Stomach smooth muscle (tissue), 2 donors: ENCODE results near the gene EIF1AD.

Source experiments
- H3K27ac ChIP-seq: one replicate; pipeline ENCODE4 v1.7.0; 2013; ENCODE audit warnings: mild to moderate bottlenecking, low read length, inconsistent platforms
- H3K27me3 ChIP-seq, 2 donors: one replicate each; pipeline ENCODE4 v1.7.0; 2013; ENCODE audit warnings: low read length in 2 of 2; ENCODE audit not compliant: insufficient read depth in 2 of 2, control insufficient read depth in 1 of 2
- H3K36me3 ChIP-seq, 2 donors: one replicate each; pipeline ENCODE4 v1.7.0; 2013; ENCODE audit warnings: low read length in 2 of 2; ENCODE audit not compliant: control insufficient read depth in 2 of 2, insufficient read depth in 2 of 2
- H3K4me1 ChIP-seq: one replicate; pipeline ENCODE4 v1.7.0; 2013; ENCODE audit warnings: low read length; ENCODE audit not compliant: control insufficient read depth, insufficient read depth
- H3K4me3 ChIP-seq, 2 donors: one replicate each; pipeline ENCODE4 v1.7.0; 2013; ENCODE audit warnings: low read length in 2 of 2
- H3K9ac ChIP-seq, 2 donors: one replicate each; pipeline ENCODE4 v1.7.0; 2013; ENCODE audit warnings: low read length in 2 of 2, mild to moderate bottlenecking in 1 of 2
- H3K9me3 ChIP-seq, 2 donors: one replicate each; pipeline ENCODE4 v1.7.0; 2013; ENCODE audit warnings: low read length in 2 of 2; ENCODE audit not compliant: control insufficient read depth in 2 of 2
- donor health status: healthy.
- donor health status: Pancreatic carcinoma.

Gene EIF1AD

DNA sequence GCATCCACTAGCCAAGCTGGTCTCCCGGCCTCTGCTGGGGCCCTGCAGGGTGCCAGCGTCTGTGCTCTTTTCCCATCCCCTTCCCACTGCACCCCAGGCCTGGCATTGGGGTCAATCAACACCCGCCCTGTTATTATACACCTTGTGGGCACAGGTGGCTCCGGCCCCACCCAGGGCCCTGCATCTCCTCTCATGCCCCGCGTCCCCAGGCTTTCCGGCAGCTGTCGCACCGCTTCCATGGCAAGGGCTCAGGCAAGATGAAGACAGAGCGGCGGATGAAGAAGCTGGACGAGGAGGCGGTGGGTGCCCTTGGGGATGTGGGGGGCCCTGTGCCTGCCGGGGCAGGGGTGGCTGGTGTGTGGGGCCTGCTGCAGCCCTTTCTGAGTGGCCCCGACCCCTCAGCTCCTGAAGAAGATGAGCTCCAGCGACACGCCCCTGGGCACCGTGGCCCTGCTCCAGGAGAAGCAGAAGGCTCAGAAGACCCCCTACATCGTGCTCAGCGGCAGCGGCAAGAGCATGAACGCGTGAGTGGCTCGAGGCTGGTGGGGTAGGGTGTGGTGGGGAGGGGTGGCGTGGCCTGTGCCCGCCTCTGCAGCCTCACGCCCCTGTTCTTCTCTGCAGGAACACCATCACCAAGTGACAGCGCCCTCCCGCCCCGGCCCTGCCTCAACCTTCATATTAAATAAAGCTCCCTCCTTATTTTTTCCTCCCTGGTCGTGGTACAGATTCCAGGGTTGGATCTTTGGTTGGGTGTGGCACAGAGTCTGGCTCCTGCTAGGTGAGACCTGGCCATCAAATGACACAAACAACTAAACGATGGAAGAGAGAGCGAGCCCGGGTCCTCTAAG is 23.3 kb downstream of the EIF1AD start:
- peaks cover 1% of the 10 kb centered on the region for H3K4me1 ChIP-seq
- no peak overlapping the region for H3K9ac ChIP-seq
- H3K9me3 ChIP-seq, result no peaks in the 10 kb centered on the region
- no peak overlapping the region for H3K4me3 ChIP-seq
- H3K27me3 ChIP-seq, result no peaks in the 10 kb centered on the region
- peaks cover 14 to 22% of the 10 kb centered on the region in 2 donors for H3K36me3 ChIP-seq
- no peak overlapping the region for H3K27ac ChIP-seq

DNA sequence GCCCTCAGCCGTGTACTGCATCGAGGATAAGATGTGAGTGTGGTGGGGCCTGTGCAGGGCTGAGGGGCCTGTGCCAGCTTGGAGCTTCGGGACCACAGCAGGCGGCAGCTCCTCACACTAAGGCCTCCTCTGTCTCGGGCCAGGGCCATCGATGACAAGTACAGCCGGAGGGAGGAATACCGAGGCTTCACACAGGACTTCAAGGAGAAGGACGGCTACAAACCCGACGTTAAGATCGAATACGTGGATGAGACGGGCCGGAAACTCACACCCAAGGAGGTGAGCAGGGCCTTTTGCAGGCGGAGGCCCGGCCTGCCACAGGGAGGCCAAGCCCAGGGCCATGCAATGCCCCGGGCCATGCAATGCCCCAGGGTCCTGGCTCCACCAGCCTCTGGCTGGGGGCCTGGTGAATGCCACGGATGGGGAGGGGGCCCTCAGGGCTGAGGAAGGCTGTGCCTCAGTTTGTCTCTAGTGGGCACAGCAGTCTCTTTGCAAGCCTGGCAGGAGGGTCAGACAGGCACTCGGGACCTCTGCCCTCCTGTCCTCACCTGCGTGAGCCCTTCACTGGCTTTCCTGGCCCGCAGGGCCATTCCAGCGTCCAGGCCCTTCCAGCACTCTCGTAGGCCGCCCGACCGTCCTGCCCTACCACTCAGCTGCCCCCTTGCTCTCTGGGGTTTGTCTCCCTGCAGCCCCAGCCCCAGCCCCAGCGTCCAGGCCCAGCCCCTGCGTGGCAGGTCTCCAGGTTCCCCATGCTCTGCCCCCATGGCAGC is 24.2 kb downstream of the EIF1AD start:
- H3K27me3 ChIP-seq, result no peaks in the 10 kb centered on the region
- peaks cover 19 to 27% of the 10 kb centered on the region in 2 donors for H3K36me3 ChIP-seq
- no peaks in the 10 kb centered on the region for H3K4me1 ChIP-seq
- no peak overlapping the region for H3K27ac ChIP-seq
- no peak overlapping the region for H3K9ac ChIP-seq
- no peak overlapping the region for H3K4me3 ChIP-seq
- no peaks in the 10 kb centered on the region for H3K9me3 ChIP-seq

DNA sequence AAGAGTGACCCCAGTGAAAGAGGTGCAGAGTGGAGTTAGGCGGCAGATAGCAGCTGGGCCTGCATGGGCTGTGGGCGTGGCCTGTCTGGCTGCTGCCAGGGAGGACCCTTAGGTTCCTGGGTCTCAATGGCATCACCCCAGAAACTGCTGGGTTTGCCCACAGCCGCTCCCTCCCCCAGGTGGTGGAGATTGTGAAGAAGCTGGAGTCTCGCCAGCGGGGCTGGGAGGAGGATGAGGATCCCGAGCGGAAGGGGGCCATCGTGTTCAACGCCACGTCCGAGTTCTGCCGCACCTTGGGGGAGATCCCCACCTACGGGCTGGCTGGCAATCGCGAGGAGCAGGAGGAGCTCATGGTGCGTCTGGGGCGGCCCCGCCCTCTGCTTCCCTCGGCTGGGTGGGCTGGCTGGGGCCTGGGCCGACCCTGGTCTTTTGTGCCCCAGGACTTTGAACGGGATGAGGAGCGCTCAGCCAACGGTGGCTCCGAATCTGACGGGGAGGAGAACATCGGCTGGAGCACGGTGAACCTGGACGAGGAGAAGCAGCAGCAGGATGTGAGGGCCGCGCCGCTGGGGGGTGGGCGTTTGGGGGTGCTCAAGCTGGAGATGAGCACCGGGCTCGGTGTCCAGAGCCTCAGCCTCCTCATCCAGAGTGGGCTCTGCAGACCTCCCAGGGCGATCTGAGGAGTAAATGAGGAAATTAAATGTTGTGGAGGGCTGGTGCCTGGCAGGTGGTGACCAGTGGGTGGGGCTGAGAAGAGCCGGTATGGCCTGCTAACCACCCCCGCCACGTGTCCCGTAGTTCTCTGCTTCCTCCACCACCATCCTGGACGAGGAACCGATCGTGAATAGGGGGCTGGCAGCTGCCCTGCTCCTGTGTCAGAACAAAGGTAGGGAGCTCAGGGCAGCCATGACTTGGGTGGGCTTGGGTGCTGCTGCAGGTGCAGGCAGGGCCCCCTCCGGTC is 25.5 kb downstream of the EIF1AD start:
- Histone ChIP-seq H3K27ac (no peak overlapping the region), H3K4me3 (no peak overlapping the region), H3K9me3 (no peaks in the 10 kb centered on the region), H3K27me3 (no peaks in the 10 kb centered on the region), H3K36me3 (peaks cover 19 to 31% of the 10 kb centered on the region in 2 donors), H3K9ac (no peak overlapping the region), H3K4me1 (no peaks in the 10 kb centered on the region)

DNA sequence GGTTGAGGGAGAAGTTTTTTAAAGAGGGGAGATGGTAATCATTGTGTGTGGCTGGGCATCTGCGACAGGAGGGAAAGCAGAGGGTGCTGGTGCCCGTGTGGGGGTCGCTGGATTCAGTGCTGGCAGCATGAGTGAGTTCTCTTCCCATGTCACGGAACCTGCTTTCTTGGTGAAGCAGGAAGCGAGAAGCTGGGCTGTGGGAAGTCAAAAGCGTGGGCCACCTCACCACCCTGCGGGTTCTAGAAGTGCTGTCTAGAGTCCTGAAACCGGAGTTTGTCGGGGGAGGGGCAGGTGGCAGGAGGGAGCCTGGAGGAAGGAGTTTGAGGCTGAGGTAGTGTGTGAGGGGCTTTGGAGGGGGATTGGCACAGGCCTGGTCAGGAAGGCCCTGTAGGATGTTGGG is 26.2 kb downstream of the EIF1AD start:
- no peak overlapping the region for H3K4me3 ChIP-seq
- no peak overlapping the region for H3K27ac ChIP-seq
- H3K9me3 ChIP-seq, result no peaks in the 10 kb centered on the region
- peaks cover 19 to 31% of the 10 kb centered on the region in 2 donors for H3K36me3 ChIP-seq
- no peaks in the 10 kb centered on the region for H3K4me1 ChIP-seq
- no peak overlapping the region for H3K9ac ChIP-seq
- H3K27me3 ChIP-seq, result no peaks in the 10 kb centered on the region

DNA sequence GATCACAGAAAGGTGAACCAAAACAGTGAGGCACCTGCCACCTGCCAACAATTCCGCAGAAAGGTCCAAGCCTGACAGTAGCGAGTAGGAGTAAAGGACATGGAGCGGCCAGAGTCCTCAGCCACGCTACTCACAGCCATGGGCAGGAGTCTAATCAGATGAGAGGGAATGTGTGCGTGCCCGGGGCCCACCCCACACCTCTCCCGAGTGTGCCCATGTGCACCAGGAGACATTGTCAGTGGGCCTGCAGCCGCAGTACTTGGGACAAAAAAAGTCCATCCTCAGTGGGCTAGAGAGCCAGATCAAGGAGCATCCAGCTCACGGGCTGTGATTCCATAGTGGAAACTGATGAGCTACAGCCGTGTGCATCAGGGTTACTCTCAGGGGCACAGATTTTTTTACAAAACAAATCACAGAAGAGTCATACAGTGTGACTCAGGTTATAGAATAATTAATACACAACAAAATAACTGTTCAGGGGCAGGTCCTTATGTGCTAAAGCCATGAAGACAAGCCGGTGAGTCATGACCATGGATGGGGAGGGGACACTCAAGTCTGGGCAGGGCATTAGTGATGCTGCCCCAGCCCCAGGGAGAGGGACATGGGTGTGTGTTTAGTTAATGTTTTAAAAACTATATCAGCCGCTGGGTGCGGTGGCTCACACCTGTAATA is 28.4 kb downstream of the EIF1AD start:
- Histone ChIP-seq H3K4me1 (no peaks in the 10 kb centered on the region), H3K27me3 (no peaks in the 10 kb centered on the region), H3K36me3 (peaks cover 27 to 42% of the 10 kb centered on the region in 2 donors), H3K27ac (no peak overlapping the region), H3K4me3 (no peak overlapping the region), H3K9ac (no peak overlapping the region), H3K9me3 (no peaks in the 10 kb centered on the region)

DNA sequence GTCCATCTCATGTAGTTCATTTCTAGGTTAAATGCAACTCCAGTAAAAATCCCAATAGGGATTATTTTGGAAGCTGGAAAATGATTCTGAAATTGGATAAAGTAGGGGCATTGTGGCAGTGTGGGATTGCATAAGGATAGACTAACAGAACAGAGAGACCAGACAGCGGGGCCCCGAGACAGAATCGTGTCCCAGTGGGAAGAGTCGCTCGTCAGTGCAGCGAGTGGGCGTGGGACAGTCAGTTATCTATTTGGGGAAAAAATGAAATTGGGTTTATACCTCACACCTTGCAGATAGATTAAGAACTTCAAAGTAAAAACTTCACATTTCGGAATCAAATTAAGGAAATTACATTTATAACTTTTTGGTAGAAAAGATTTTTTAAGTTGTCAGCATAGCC is 29.8 kb downstream of the EIF1AD start:
- H3K36me3 ChIP-seq, result peaks cover 33 to 41% of the 10 kb centered on the region in 2 donors
- H3K27me3 ChIP-seq, result no peaks in the 10 kb centered on the region
- no peak overlapping the region for H3K9ac ChIP-seq
- H3K4me3 ChIP-seq, result no peak overlapping the region
- no peak overlapping the region for H3K27ac ChIP-seq
- H3K4me1 ChIP-seq, result no peaks in the 10 kb centered on the region
- H3K9me3 ChIP-seq, result no peaks in the 10 kb centered on the region

DNA sequence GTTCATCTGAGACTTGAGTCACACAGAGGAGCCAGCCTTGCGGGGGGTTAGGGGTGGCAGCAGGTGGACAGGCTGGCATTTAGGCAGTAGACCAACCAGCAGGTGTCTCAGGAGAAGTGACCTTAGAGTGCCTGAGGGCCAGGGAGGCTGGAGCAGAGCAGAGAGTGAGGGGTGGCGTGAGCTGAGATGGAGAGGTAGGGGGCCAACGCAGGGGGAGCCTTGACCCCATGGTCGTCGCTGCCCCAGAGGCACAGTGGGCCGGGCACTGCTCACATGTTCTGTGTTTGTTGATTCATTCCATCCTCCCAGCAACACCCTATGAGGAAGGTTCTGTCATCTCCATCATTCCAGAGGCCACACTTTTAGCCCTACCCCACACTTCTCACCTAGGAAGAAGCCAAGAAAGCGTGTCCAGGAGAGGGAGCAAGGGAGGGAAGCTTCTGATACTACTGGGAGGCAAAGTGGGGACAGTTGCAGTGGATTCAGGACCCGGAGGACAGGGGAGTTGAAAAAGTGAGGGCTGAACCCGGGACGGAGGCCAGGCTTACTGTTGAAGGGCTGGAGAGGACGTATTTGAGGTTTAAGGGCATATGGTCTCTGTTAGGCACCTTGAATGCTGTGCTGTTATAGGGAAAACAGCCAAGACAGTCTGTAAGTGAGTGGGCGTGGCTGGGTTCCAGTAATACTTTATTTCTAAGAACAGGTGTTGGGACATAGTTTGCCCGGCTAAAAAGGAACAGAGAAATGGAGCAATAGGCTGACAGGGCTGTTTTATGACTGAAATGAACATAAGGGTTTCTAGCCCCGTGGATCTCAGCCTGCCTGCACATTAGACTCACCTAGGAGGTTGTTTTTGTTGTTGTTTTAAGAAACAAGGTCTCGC is 33.1 kb downstream of the EIF1AD start:
- no peak overlapping the region for H3K4me3 ChIP-seq
- H3K27me3 ChIP-seq, result no peaks in the 10 kb centered on the region
- H3K36me3 ChIP-seq, result peaks cover 50 to 68% of the 10 kb centered on the region in 2 donors
- H3K27ac ChIP-seq, result no peak overlapping the region
- no peak overlapping the region for H3K9ac ChIP-seq
- H3K9me3 ChIP-seq, result no peaks in the 10 kb centered on the region
- peaks cover 5% of the 10 kb centered on the region for H3K4me1 ChIP-seq

DNA sequence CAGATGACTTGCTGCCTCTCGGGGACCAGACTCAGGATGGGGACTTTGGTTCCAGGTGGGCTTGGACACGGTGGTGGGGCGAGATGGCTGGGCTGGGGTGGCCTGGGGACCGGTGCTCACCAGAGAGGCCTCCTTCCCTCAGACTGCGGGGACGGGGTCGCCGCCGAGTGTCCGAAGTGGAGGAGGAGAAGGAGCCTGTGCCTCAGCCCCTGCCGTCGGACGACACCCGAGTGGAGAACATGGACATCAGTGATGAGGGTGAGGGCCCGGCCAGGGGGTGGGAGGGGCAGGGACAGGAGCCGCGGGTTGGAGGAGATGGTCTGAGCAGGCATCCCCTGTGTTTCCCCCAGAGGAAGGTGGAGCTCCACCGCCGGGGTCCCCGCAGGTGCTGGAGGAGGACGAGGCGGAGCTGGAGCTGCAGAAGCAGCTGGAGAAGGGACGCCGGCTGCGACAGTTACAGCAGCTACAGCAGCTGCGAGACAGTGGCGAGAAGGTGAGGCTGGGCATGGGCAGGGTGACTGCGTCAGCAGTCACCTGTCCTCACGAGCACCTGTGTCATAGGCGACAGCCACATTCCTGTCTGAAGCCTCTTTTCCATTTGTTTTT is 34.5 kb downstream of the EIF1AD start:
- H3K27me3 ChIP-seq, result no peaks in the 10 kb centered on the region
- peaks cover 46 to 65% of the 10 kb centered on the region in 2 donors for H3K36me3 ChIP-seq
- H3K27ac ChIP-seq, result no peak overlapping the region
- peaks cover 18% of the 10 kb centered on the region for H3K4me1 ChIP-seq
- H3K9ac ChIP-seq, result no peak overlapping the region
- H3K4me3 ChIP-seq, result no peak overlapping the region
- H3K9me3 ChIP-seq, result no peaks in the 10 kb centered on the region

DNA sequence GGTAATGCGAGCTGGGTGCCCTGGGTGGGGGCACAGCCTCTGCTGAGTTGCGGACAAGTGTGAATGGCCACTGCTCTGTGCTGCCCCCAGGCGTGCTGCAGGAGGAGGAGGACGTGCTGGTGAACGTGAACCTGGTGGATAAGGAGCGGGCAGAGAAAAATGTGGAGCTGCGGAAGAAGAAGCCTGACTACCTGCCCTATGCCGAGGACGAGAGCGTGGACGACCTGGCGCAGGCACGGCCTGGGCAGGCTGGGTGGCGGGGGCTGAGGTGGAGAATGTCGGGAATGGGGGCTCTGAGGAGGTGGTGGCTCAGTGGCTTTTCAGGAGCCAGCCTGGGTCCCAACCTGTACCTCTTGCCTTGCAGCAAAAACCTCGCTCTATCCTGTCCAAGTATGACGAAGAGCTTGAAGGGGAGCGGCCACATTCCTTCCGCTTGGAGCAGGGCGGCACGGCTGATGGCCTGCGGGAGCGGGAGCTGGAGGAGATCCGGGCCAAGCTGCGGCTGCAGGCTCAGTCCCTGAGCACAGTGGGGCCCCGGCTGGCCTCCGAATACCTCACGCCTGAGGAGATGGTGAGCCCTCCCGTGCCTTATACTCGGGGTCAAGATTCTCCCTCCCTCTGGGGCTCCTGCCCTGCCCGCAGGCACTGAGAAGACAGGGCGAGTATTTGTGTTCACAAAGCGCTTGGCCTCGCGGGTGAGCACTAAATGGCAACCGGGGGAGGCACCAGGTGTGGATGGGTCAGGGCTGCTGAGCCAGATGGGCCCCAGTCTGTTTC is 35.8 kb downstream of the EIF1AD start:
- Histone ChIP-seq H3K4me3 (no peak overlapping the region), H3K27me3 (no peaks in the 10 kb centered on the region), H3K9ac (no peak overlapping the region), H3K27ac (no peak overlapping the region), H3K9me3 (no peaks in the 10 kb centered on the region), H3K4me1 (peaks cover 23% of the 10 kb centered on the region), H3K36me3 (peaks cover 46 to 61% of the 10 kb centered on the region in 2 donors)
